ENCODE results near the gene VEGFB.

DNA sequence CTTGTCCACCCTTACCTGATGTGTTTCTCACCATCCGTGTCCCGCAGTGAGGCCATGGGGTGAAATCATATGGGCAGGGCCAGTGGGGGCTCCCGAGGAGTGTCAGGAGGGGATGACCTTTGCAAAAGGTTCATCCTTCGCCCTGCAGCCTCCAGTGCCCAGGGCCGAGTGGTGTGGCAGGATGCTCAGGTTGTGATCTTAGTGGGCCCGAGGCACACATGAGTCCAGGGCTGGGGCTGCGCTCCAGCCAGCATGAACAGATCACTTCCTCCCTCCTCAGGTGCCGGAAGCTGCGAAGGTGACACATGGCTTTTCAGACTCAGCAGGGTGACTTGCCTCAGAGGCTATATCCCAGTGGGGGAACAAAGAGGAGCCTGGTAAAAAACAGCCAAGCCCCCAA is 3.7 kb downstream of the VEGFB start:
- TF ChIP-seq, protein P1, sequence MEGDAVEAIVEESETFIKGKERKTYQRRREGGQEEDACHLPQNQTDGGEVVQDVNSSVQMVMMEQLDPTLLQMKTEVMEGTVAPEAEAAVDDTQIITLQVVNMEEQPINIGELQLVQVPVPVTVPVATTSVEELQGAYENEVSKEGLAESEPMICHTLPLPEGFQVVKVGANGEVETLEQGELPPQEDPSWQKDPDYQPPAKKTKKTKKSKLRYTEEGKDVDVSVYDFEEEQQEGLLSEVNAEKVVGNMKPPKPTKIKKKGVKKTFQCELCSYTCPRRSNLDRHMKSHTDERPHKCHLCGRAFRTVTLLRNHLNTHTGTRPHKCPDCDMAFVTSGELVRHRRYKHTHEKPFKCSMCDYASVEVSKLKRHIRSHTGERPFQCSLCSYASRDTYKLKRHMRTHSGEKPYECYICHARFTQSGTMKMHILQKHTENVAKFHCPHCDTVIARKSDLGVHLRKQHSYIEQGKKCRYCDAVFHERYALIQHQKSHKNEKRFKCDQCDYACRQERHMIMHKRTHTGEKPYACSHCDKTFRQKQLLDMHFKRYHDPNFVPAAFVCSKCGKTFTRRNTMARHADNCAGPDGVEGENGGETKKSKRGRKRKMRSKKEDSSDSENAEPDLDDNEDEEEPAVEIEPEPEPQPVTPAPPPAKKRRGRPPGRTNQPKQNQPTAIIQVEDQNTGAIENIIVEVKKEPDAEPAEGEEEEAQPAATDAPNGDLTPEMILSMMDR (conservative IDR thresholded peaks at IDR 0.05; ENCODE audit: low read length) = no peak
- no peak for TF ChIP-seq EZH2phosphoT487 (IDR thresholded peaks at IDR 0.05; ENCODE audit: borderline replicate concordance)
